Stomach (tissue), 4 donors: ENCODE data around the gene KPNA3.

Source experiments
- EP300 ChIP-seq: sonication (generic); formaldehyde crosslinking; IDR thresholded peaks from one replicate; pipeline ENCODE4 v1.6.1; 2017; ENCODE audit warnings: antibody characterized with exemption
- POLR2A ChIP-seq, 4 donors: fragments of 450-650 bp; IDR thresholded peaks; one replicate each; pipeline ENCODE4 v1.6.1; 2016; ENCODE audit warnings: antibody characterized with exemption in 4 of 4, control low read depth in 2 of 4, mild to moderate bottlenecking in 1 of 4, moderate library complexity in 1 of 4
- POLR2AphosphoS5 ChIP-seq, 3 donors: sonication (generic); formaldehyde crosslinking; IDR thresholded peaks; one replicate each; pipeline ENCODE4 v1.6.1; 2016; ENCODE audit warnings: antibody characterized with exemption in 3 of 3
- TF ChIP-seq, protein P1 (sequence below), 7 experiments: fragments of 450-650 bp in 4 of 7; fragments of 200-600 bp in 3 of 7; sonication (generic) in 3 of 7; IDR thresholded peaks; one replicate each; pipeline ENCODE4 v1.5.1; 2016 to 2019; ENCODE audit warnings: antibody characterized with exemption in 7 of 7, control low read depth in 2 of 7, mild to moderate bottlenecking in 1 of 7

DNA sequence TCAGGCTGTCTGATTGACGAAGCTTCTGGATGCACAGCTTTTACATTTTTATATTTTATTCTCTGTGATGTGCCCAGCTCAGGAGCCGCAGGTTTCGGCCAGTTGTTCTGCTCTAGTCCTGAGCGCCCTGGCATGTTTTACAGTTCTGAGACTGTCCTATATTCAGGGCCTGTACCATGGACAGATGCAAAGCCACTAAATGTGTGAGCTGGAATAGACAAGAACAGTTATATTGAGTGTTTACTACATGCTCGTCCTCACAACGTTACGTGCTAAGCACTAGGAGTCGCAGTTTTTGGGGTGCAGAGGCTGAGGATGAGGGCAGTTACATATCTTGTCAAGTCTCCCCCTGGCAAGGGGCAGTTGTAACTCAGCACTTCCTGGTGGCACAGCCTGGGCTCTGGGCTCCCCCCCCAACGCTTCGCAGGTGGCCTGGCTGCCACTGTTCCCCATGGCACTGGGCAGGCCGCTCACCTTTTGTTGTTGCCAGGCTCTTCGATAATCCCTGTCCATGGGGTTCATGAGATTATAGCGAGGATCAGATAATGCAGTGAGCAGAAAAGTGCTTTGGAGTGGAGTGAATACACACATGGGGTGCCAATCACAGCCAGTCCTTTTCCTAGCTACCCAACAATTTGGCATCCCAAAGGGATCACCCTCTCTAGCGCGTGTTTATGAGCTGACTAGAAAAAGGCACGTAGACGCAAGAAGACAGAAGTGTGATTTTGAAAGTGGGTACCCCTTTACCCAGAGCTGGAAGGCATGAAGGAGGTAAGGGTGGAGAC, 140.7 kb downstream of the KPNA3 start:
- TF ChIP-seq POLR2A (IDR thresholded peaks at IDR 0.05) (no peak), EP300 (no peak), POLR2AphosphoS5 (IDR thresholded peaks at IDR 0.05) (no peak)
- TF ChIP-seq, protein P1, sequence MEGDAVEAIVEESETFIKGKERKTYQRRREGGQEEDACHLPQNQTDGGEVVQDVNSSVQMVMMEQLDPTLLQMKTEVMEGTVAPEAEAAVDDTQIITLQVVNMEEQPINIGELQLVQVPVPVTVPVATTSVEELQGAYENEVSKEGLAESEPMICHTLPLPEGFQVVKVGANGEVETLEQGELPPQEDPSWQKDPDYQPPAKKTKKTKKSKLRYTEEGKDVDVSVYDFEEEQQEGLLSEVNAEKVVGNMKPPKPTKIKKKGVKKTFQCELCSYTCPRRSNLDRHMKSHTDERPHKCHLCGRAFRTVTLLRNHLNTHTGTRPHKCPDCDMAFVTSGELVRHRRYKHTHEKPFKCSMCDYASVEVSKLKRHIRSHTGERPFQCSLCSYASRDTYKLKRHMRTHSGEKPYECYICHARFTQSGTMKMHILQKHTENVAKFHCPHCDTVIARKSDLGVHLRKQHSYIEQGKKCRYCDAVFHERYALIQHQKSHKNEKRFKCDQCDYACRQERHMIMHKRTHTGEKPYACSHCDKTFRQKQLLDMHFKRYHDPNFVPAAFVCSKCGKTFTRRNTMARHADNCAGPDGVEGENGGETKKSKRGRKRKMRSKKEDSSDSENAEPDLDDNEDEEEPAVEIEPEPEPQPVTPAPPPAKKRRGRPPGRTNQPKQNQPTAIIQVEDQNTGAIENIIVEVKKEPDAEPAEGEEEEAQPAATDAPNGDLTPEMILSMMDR (IDR thresholded peaks at IDR 0.05), result no peak
